Measurements from ENCODE around the gene SLC25A45.

SLC25A45 gene, protein sequence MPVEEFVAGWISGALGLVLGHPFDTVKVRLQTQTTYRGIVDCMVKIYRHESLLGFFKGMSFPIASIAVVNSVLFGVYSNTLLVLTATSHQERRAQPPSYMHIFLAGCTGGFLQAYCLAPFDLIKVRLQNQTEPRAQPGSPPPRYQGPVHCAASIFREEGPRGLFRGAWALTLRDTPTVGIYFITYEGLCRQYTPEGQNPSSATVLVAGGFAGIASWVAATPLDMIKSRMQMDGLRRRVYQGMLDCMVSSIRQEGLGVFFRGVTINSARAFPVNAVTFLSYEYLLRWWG

DNA sequence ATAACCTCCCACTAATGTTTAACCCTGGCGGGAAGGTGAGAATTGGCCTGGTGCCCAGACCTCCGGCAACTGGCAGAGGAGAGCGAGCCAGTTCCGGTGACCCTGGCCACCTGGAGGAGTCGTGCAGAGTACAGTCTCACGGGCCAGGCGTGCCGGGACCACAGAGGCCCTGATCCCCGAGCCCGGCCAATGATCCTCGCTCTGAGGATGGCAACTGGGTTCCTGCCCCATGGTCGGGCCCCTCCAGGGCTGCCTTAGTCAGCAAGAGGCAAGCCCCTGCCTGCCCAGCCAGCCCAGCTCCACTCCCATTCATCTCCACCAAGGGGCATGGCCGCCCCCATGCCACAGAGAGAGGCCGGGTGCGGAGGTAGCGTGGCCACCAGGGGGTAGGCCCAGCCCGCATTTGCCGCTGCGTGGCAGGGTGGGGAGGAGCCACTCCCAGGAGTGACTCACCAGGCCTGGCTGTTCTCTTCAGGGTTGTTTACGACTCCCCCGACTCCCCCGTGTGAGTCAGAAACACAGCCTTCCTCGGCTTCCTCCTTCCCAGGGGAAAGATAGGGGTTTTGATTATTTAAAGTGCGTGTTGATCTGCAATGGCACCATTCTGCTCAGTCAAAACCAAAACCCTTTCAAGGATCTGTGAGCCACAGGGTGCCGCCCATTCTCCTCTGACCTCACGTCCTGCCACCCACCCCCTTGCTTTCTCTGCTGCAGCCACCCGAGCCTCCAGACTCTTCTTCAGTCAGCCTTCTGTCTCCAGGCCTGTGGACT lies at the start of gene SLC25A45:
SLC25A45 (minus strand) TSS at position 614 of the 771 bp plus-strand sequence. CDS start 695 bp downstream, outside the sequence.
- DNase-seq: peak; percentile 89 to 91

- DNase-seq: no peak
Observed at GRCh38 chr11:65431451-65432099, 49.1 kb upstream of the SLC25A45 start.

DNA sequence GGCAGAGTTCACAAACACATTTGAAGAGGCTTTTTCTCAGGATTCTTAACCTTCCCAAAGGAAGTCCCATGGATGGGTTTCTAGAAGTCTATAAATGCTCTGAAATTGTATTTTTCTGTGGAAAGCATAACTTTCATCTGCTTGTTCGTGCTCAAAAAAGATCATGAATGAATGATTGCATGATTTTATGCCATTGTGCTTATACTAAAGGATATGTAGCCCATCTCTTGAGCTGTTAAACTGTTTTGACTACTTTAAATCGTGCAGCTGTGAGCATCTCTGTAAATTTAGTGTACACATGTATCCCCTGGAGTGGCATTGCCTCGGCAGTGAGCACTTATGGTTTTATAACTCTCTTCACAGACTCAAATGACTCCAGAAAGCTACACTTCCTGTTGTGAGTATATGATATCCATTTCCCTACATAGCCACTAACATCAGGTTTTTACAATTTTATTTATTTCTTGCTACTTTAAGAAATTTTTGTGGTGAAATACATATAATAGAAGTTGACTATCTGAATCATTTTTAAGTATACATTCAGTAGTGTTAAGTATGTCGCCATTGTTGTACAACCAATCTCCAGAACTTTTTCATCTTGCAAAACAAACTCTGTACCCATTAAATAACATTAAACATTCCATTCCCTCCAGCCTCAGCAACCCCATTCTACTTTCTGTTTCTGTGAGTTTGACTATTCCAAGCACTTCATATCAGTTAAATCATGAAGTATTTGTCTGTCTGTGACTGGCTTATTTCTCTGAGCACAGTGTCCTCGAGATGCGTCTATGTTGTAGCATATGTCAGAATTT lies 48.2 kb upstream of the SLC25A45 start:
- no peak for DNase-seq

GRCh38 chr11:65429724-65430405 lies 47.4 kb upstream of the SLC25A45 start:
- no peak for DNase-seq

GRCh38 chr11:65429068-65429681 lies 46.7 kb upstream of the SLC25A45 start:
- no peak for DNase-seq

GRCh38 chr11:65428578-65429067 lies 46.2 kb upstream of the SLC25A45 start:
- no peak for DNase-seq

DNA sequence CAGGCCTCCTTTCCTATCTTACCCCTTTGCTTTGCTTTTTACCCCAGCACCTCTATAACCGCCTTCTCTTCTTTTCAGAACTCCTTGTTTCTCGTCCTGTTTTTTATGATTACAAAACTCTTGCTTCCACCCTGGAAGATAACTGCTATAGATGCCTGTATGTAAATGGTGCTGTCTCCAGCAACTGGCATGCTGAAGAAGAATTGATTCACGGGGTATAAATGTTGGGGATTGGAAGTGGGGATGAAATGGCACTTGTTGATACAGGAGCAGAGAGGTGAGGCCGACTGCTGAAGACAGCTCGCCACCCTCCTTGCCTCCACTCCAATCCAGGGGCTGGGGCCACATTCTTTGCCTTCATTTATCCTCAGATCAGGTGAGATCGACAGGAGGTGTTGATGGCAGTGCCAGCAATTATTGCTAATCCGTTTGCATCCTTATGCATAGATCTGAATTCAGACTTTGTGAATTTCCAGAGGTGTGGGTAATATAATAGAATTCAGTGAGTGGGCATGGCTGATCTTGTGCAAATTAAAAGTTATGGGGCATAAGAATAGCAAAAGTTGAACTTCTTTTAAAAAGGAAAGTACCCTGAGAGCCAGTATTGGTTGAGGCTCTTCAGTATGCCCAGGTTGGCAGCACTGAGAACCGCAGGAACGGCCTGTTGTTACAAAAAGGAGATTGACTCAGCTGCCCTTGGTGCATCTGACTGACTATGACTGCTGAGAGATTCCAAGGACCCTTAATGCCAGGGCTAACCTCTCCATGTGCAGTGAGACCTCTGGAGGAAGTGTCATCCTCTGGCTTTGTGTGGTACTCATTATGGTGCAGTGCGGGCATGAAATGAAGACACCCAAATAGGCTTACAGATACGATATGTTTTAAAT lies 45.5 kb upstream of the SLC25A45 start:
- DNase-seq: no peak

DNA sequence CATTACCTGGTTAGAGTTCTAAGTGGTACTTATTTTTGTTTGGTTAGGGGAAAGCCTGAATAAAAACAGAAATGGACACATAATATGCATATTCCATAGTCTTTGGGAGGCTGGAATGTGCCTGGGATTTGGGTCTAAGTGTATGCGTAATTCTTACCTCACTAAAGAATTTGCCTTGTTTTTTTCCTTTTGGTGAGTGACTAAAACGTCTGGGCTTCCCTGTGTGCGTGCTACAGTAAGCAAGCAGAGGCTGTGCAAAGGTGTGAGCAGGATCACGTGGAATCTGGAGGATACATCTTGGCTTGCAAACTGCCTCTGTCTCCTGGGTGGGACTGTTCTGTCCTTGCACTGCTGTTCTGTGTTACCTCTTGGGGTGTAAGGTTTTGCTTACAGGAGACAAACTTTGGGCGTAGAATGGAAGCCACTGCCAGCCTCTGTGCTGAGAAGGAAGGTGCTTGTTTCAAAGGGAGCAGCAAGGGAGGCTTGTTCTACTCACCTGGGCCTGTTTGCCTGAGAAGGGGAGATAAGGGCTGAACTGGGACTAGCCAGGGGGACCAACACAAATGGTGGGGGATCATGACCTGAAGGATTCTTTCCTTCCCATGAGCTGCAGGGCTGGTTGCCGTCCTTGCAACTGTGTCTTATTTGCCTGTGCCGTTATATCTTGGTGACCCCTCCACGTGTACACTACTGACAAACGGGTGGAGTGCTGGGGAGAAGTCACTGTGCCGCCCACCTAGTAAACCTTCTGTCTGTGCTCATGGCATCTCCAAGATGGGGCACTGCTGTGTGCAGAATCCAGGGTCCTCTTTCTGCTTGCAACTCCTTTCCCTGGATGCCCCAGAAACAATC lies 44.6 kb upstream of the SLC25A45 start:
- no peak for DNase-seq

GRCh38 chr11:65425971-65426838 lies 43.8 kb upstream of the SLC25A45 start:
- DNase-seq: no peak

GRCh38 chr11:65425105-65425970 lies 42.9 kb upstream of the SLC25A45 start:
- DNase-seq: no peak

- no peak for DNase-seq
Observed at GRCh38 chr11:65424205-65425104, 42.0 kb upstream of the SLC25A45 start.

GRCh38 chr11:65423516-65424204 lies 41.2 kb upstream of the SLC25A45 start:
- DNase-seq: no peak

- DNase-seq: no peak
Observed at GRCh38 chr11:65422633-65423515, 40.4 kb upstream of the SLC25A45 start, which contains the start of gene NEAT1. TSS of gene NEAT1 (plus strand) at chr11:65422798.

- DNase-seq: peak; percentile 62 to 83
Observed at GRCh38 chr11:65421794-65422632, 39.6 kb upstream of the SLC25A45 start.

Data from NCI-H524 (cell line).